HG03039 (cell line): Measurements from ENCODE around the gene LIN9.
A peak's percentile ranks its signal among the peaks of the same experiment; 100 is the strongest.
"Not testable (repeated sequence)": the region's sequence is repeated elsewhere in the genome, so short reads cannot be mapped to it uniquely, and the experiment has no call there.

Experiments used
- ATAC-seq: cut with Tn5 transposase; IDR thresholded peaks from one replicate; pipeline ENCODE4 v1.9.1; 2021; ENCODE audit warnings: mild to moderate bottlenecking, moderate library complexity; ENCODE audit not compliant: unreplicated experiment

The LIN9 gene

GRCh38 chr1:226217273-226217672 lies 91.7 kb downstream of the LIN9 start:
- ATAC-seq: no peak

GRCh38 chr1:226216056-226216455 lies 92.9 kb downstream of the LIN9 start:
- ATAC-seq: no peak

GRCh38 chr1:226215239-226215638 lies 93.7 kb downstream of the LIN9 start:
- ATAC-seq: no peak

- no peak for ATAC-seq
Observed at GRCh38 chr1:226212545-226212944, 96.4 kb downstream of the LIN9 start.

GRCh38 chr1:226211181-226211821 lies 97.7 kb downstream of the LIN9 start:
- ATAC-seq: no peak

- no peak for ATAC-seq
Observed at GRCh38 chr1:226210571-226211176, 98.3 kb downstream of the LIN9 start.

GRCh38 chr1:226209307-226210059 lies 99.5 kb downstream of the LIN9 start:
- ATAC-seq: no peak

- ATAC-seq: no peak
Observed at GRCh38 chr1:226207048-226207447, 101.9 kb downstream of the LIN9 start.

- no peak for ATAC-seq
Observed at GRCh38 chr1:226204198-226204597, 104.8 kb downstream of the LIN9 start.

GRCh38 chr1:226203655-226204054 lies 105.3 kb downstream of the LIN9 start:
- ATAC-seq: no peak

- ATAC-seq: no peak
Observed at GRCh38 chr1:226203240-226203639, 105.7 kb downstream of the LIN9 start.

GRCh38 chr1:226202666-226203065 lies 106.3 kb downstream of the LIN9 start:
- ATAC-seq: not testable (repeated sequence)

GRCh38 chr1:226202246-226202645 lies 106.7 kb downstream of the LIN9 start:
- ATAC-seq: no peak

- no peak for ATAC-seq
Observed at GRCh38 chr1:226201029-226201593, 107.9 kb downstream of the LIN9 start.

- ATAC-seq: no peak
Observed at GRCh38 chr1:226199971-226200370, 109.0 kb downstream of the LIN9 start.

GRCh38 chr1:226195144-226195543 lies 113.8 kb downstream of the LIN9 start:
- ATAC-seq: no peak

GRCh38 chr1:226187380-226187779 lies 121.6 kb downstream of the LIN9 start:
- ATAC-seq: no peak

GRCh38 chr1:226187019-226187322 lies 122.0 kb downstream of the LIN9 start:
- ATAC-seq: no peak

- ATAC-seq: peak; percentile 91
Observed at GRCh38 chr1:226186124-226187018, 122.6 kb downstream of the LIN9 start, which contains the start of gene ACBD3. Gene ACBD3, minus strand, starts transcription at chr1:226186741. Its CDS starts 66 bp downstream, at chr1:226186675.

GRCh38 chr1:226185141-226186036 lies 123.6 kb downstream of the LIN9 start:
- ATAC-seq: no peak
